Nephron progenitor cell (in vitro differentiated cells): ENCODE data around the gene CFAP58.

Experiments
- DNase-seq: peaks from one replicate; pipeline ENCODE4 v3.0.0; 2021
- H3K27ac Mint-ChIP-seq: 2 replicates; pipeline ENCODE4 v1.8.0; 2021; ENCODE audit warnings: mild to moderate bottlenecking, moderate library complexity, mixed read lengths
- H3K27me3 Mint-ChIP-seq: 2 replicates; pipeline ENCODE4 v1.8.0; 2021; ENCODE audit warnings: mild to moderate bottlenecking, low read depth, mixed read lengths; ENCODE audit not compliant: poor library complexity
- H3K36me3 Mint-ChIP-seq: 2 replicates; pipeline ENCODE4 v1.8.0; 2021; ENCODE audit warnings: low read depth, mixed read lengths
- H3K4me1 Mint-ChIP-seq: 2 replicates; pipeline ENCODE4 v1.8.0; 2021; ENCODE audit warnings: mixed read lengths
- H3K4me3 Mint-ChIP-seq: 2 replicates; pipeline ENCODE4 v1.8.0; 2021; ENCODE audit warnings: mild to moderate bottlenecking, moderate library complexity, mixed read lengths
- H3K9me3 Mint-ChIP-seq: 2 replicates; pipeline ENCODE4 v1.8.0; 2021; ENCODE audit warnings: mild to moderate bottlenecking, moderate library complexity, mixed read lengths
- CTCF ChIP-seq: fragments of 200-600 bp; sonication (generic); IDR thresholded peaks from 2 replicates; pipeline ENCODE4 v1.5.0; 2021; ENCODE audit warnings: antibody characterized with exemption

CFAP58 gene

GRCh38 chr10:104367904-104368303, 14.3 kb downstream of the CFAP58 start:
- Mint-ChIP-seq H3K36me3 (peaks cover 13% of the 10 kb centered on the region), H3K4me3 (no peak overlapping the region), H3K27ac (no peak overlapping the region), H3K27me3 (no peaks in the 10 kb centered on the region), H3K4me1 (no peaks in the 10 kb centered on the region), H3K9me3 (peaks cover 26% of the 10 kb centered on the region)
- TF ChIP-seq CTCF = no peak
- DNase-seq = no peak

GRCh38 chr10:104368381-104368780, 14.7 kb downstream of the CFAP58 start:
- TF ChIP-seq CTCF = no peak
- Mint-ChIP-seq H3K4me3 (no peak overlapping the region), H3K9me3 (peaks cover 29% of the 10 kb centered on the region), H3K4me1 (no peaks in the 10 kb centered on the region), H3K27me3 (no peaks in the 10 kb centered on the region), H3K36me3 (peaks cover 13% of the 10 kb centered on the region), H3K27ac (no peak overlapping the region)
- no peak for DNase-seq

- H3K4me1 Mint-ChIP-seq = no peaks in the 10 kb centered on the region
These were observed 18.1 kb downstream of the CFAP58 start for GRCh38 chr10:104371753-104372152.

GRCh38 chr10:104374591-104374990, 21.0 kb downstream of the CFAP58 start:
- DNase-seq = no peak
- Mint-ChIP-seq H3K27me3 (no peaks in the 10 kb centered on the region), H3K4me1 (no peaks in the 10 kb centered on the region), H3K4me3 (no peak overlapping the region), H3K27ac (no peak overlapping the region), H3K36me3 (peaks cover 8% of the 10 kb centered on the region), H3K9me3 (peaks cover 22% of the 10 kb centered on the region)
- no peak for TF ChIP-seq CTCF

More at GRCh38 chr10:104371753-104372152, 18.1 kb downstream of the CFAP58 start:
- TF ChIP-seq CTCF = no peak
- DNase-seq = no peak
- Mint-ChIP-seq H3K9me3 (peaks cover 22% of the 10 kb centered on the region), H3K36me3 (peaks cover 8% of the 10 kb centered on the region), H3K27ac (no peak overlapping the region), H3K27me3 (no peaks in the 10 kb centered on the region), H3K4me3 (no peak overlapping the region)

GRCh38 chr10:104376784-104377300, 23.2 kb downstream of the CFAP58 start:
- Mint-ChIP-seq H3K36me3 (no peaks in the 10 kb centered on the region), H3K27ac (no peak overlapping the region), H3K4me1 (no peaks in the 10 kb centered on the region), H3K9me3 (peaks cover 10% of the 10 kb centered on the region), H3K4me3 (no peak overlapping the region), H3K27me3 (peaks cover 8% of the 10 kb centered on the region)
- DNase-seq = no peak
- TF ChIP-seq CTCF = no peak

- no peak overlapping the region for H3K4me3 Mint-ChIP-seq
- no peaks in the 10 kb centered on the region for H3K36me3 Mint-ChIP-seq
- no peaks in the 10 kb centered on the region for H3K9me3 Mint-ChIP-seq
- no peak overlapping the region for H3K27ac Mint-ChIP-seq
- H3K27me3 Mint-ChIP-seq = peaks cover 12% of the 10 kb centered on the region
- no peak for TF ChIP-seq CTCF
- DNase-seq = no peak
- no peaks in the 10 kb centered on the region for H3K4me1 Mint-ChIP-seq
These were observed 26.7 kb downstream of the CFAP58 start for GRCh38 chr10:104380336-104380735.
